GM19240 (cell line): ENCODE data around the gene NR1H2.

Experiments used
- DNase-seq: peaks from one replicate; pipeline ENCODE4 v3.0.0; 2011; ENCODE audit warnings: low spot score; ENCODE audit not compliant: insufficient read length

Gene NR1H2

DNA sequence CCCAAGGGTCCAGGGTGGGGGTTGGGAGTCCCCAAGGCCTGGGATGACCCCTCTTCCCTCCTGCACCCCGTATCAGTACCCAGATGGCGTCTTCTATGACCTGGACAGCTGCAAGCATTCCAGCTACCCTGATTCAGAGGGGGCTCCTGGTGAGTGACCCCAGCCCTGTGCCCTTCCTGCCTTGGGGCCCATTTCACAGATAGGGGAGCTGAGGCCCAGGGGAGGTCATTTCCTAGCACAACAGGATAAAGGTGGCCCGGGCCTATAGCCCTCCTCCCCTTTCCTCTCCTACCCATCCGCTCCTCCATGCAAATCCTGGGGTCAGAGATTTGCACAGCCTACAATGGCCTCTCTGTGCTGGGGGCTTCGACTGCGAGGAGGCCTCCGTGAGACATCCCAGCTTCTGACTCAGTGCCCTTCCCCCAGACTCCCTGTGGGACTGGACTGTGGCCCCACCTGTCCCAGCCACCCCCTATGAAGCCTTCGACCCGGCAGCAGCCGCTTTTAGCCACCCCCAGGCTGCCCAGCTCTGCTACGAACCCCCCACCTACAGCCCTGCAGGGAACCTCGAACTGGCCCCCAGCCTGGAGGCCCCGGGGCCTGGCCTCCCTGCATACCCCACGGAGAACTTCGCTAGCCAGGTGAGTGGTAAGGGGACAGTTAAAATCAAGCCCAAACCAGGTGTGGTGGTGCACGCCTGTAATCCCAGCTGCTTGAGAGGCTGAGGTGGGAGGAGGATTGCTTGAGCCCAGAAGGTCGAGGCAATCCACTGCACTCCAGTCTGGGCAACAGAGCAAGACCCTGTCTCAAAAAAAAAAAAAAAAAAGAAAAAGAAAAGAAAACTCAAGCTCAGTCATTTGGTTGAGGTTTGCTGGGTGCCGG is 46.4 kb downstream of the NR1H2 start:
- no peak for DNase-seq

DNA sequence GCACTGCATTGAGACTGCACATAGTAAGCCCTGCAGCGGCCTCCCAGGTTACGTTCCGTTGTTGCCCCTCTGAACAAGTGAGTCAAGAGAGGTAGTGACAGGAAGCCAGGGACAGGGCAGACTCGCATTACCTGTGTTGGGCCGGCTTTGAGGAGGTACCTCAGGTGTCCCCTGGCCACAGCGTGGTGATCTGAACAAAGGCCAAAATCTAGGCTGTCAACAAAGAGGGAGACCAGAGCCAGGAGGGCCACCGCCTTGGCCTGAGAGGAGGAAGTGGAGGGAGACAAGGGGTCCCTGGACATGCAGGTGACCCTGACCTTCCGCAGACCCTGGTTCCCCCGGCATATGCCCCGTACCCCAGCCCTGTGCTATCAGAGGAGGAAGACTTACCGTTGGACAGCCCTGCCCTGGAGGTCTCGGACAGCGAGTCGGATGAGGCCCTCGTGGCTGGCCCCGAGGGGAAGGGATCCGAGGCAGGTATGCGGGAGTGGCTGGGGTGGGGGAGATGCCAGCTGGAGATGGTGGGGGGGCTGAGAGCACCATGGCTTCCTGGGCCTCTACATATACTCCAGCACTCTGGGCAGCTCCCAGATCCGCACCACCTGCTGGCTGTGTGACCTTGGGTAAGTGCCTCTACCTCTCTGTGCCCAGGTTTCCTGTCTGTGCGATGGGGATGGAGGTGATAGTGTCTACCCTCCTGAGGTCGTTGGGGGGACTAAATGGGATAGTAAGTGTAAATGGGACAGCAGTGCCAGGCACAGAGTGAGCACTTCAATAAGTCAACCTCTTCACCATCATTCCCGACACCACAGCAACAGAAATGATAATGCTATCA is 47.2 kb downstream of the NR1H2 start:
- no peak for DNase-seq

DNA sequence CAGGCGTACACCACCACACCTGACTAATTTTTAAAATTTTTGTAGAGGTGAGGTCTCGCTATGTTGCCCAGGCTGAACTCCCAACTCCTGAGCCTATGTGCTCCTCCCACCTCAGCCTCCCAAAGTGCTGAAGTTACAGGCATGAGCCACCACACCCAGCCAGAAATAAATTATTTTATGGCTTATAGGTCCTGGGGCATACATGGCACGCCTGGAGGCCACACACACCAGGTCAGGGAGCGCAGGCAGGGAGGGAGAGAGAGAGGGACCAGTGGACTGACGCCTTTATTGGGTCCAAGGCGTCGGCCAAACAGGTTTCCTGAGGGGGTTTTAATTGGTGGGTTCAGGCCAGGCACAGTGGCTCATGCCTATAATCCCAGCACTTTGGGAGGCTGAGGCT is 49.3 kb downstream of the NR1H2 start:
- DNase-seq, result no peak

DNA sequence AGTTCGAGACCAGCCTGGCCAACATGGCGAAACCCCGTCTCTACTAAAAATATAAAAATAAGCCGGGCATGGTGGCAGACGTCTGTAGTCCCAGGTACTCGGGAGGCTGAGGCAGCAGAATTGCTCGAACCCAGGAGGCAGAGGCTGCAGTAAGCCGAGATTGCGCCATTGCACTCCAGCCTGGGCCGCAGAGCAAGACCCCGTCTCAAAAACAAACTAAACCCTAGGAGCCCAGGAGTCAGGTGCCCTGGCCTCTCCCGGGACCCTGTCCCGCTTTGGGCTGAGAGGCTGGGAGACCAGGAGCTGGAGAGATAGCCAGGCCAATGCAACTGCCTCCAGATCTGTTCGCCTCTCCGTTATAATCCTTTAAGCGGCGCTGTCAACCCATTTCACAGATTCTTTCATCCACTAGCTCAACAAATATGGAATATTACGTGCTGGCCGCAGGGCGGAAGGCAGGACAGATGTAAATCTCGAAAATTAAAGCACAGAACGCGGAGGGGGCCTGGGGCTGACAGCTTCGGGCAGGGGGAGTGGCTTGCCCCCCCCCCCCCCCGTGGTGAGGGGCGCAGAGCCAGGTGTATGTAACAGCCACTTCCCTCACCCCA is 51.2 kb downstream of the NR1H2 start:
- no peak for DNase-seq

DNA sequence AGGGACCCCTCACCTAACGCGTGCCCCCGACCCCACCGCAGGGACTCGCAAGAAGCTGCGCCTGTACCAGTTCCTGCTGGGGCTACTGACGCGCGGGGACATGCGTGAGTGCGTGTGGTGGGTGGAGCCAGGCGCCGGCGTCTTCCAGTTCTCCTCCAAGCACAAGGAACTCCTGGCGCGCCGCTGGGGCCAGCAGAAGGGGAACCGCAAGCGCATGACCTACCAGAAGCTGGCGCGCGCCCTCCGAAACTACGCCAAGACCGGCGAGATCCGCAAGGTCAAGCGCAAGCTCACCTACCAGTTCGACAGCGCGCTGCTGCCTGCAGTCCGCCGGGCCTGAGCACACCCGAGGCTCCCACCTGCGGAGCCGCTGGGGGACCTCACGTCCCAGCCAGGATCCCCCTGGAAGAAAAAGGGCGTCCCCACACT is 51.8 kb downstream of the NR1H2 start:
- DNase-seq, result no peak

DNA sequence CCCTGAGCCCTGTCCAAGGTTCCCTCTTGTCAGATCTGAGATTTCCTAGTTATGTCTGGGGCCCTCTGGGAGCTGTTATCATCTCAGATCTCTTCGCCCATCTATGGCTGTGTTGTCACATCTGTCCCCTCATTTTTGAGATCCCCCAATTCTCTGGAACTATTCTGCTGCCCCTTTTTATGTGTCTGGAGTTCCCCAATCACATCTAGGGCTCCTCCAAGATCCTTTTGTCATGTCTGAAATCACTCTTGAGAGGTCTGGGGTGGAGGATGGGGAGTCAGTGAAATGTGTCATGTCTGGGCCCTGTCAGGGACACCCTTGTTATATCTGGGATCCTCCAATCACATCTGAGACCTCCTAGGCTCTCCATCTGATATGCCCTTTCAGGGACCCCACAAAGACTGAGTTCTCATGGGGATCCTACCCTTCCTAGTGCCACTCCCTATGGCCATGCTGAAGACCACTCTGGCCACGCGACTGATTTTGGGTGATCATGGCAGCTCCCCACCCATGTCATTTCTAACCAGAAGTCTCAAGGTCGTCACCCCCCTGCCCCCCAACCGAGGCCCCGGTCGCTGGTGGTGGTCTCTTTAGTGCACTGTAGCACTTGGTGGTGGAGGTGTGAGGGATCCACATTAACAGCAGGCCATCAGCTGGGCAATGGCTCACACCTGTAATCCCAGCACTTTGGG is 52.7 kb downstream of the NR1H2 start:
- no peak for DNase-seq

DNA sequence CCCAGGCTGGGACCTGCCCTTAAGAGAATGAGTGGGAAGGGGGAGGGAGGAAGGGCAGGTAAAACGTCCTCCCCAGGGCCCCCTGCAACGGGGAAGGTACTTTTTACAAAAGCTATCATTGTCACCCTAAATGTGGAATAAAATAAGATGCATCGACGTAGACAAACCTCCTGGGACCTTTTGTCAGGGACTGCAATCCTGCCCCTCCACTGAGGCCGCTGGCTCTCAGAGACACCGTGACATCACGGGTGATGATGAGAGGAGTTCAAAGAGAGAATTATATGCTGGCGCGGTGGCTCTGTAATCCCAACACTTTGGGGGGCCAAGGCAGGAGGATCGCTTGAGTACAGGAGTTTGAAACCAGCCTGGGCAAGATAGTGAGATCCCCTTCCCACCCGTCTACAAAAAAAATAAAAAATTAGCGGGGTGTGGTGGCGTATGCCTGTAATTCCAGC is 54.7 kb downstream of the NR1H2 start:
- DNase-seq, result no peak

DNA sequence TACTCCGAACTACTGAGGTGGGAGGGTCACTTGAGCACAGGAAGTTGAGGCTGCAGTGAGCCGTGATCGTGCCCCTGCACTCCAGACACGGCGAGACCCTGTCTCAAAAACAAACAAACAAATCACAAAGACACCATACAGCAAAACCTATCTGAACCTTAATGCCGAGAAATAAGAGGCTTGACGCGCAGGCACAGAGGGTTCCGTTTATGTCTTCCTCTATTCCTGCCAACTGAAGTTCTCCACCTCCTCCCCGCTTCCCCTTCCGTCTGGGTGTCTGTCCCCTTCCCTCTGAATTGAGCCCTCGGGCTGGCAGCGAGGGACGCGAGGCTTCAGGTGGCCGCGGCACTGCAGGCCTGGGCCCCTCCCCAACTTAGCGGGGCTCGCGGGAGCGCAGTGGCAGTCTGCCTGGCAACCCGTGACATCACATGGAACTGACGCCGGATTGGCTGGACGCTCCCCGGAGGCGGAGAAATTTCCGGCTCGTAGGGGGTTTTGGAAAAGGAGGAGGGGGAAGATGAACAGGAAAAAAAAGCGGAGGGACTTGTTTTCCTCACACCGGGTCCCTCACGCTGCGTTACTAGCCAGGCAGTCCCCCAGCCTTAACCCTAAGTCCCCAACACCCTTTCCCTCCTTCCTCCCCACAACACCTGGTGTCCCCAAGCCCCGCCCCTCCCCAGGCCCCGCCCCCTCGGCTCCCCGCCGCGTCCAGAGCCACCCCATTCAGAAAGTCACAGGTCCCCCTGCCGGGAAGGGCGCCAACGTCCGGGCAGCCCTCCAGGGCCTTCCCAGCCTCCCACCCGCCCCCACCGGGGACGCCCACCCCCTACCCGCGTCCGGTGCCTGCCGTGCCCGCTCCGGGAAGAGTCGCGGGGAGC is 55.3 kb downstream of the NR1H2 start:
- peak; percentile 82 for DNase-seq

DNA sequence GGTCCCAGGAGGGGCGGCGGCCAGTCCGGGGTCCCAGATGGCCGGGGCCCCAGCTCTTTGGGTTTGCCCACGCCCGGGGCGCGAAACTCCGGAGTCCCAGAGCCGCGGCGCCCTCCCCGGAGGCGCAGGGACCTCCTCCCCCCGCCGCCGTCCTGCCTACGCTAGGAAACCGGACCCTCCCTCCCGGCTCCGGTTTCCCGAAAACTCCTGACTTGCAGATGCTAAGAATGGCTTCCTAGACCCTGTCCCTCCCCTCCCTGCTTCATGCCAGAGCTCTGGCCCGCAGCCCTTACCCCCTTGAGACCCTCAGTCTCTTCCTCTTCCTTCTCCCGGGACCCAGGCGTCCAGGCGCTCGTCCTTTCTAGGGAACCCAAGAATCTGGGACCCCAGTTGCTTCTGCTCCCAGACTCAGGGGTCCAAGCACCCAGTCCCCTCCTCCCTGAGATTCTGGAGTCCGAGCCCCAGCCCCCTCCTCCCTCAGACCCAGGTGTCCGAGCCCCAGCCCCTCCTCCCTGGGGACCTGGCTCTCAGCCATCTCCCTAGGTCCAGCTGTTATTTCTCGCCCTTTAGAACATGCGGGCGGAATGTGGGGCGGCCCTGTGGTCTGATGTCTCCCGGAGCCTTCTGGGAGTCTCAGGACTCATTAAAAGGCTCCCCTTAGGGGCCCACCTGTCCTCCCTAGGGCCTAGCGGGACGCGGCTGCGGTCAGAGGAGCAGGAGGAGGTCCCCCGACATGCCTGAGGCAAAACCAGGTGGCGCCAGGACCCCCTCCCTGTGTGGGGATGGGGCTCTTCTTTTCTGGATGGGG is 56.2 kb downstream of the NR1H2 start, which contains the start of gene MYBPC2:
Gene MYBPC2 (plus strand): TSS at position 672 of the 808 bp plus-strand sequence. CDS start 62 bp downstream, at position 734.
- no peak for DNase-seq
